Frontal cortex (tissue), 4 donors: Measurements from ENCODE around the gene POFUT2. TPM values are rescaled to one million over a fixed set of nuclear protein-coding genes. Genes with fewer than 3 reads are reported as not detected.

ENCODE experiments used
- DNase-seq, 2 donors: peaks; one replicate each; pipeline ENCODE4 v3.0.0; 2012; ENCODE audit warnings: low spot score in 2 of 2
- FAIRE-seq: peaks from 2 replicates; lab custom pipeline; 2012; peaks lifted over from hg19 to GRCh38; lab: Jason Lieb, UNC
- total RNA-seq: library from RNA; depleted of rRNA; stranded (reverse); fragments of >200 nt; gene quantifications from one replicate; pipeline ENCODE4 v1.2.3, GENCODE V29; 2014
- donor health status: control.
- donor health status: control.
- donor health status: control.

The POFUT2 gene
- total RNA-seq, 1 donor from 2014 or later: 11.0 TPM

GRCh38 chr21:45234127-45234526 is 53.6 kb downstream of the POFUT2 start:
- no peak for DNase-seq
- FAIRE-seq: no peak

- DNase-seq (no peak), FAIRE-seq (no peak)
These were observed 56.0 kb downstream of the POFUT2 start for GRCh38 chr21:45231705-45232104.

DNA sequence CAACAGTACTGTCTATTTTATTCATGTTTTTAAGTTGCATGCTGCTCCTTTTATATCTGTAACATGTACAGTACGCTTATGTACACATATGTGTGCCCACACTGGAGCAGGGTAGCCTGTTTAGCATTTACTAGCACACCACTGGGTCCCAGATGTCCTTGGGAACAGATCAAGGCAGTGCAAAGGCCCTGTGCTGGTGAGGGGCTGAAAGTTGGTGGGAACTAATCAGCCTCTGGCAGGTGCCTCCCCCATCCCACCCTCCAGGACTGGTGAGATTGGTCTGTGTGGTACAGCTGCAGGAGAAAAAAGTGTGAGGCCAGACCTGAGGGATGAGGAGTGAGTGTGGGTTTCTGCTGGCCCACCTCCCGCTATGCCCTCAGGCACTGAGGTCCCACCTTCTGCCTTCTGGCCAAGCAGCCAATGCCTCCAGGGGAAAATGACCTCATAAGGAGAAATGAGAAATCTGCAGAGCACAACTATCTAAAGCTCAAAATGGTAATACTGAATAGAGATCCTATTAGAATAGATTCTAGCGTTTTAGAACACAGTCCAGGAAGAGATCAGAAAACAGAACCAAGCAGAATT is 58.9 kb downstream of the POFUT2 start:
- FAIRE-seq: no peak
- no peak for DNase-seq

DNA sequence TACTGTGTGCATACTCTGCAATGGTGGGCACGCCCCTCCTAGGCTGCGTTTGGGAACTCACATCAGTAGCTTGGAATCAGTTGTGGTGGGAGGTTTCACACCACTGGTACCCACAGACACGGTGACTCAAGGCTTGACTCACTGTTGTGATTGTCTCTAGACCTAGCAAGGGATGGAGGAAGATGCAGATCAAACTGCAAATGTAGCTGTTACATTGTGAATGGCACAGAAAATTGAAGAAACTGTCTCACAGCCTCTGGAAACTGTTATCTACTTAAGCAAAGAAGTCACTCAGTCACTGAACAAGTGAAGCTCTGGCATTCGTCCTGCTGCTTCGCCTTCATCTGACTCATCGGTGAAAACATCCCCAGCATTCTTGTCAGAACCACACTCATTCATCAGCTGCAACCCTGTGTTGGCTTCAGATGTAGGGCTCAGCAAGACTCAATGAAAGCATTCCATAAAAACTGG is 59.5 kb downstream of the POFUT2 start:
- DNase-seq (no peak), FAIRE-seq (no peak)

DNA sequence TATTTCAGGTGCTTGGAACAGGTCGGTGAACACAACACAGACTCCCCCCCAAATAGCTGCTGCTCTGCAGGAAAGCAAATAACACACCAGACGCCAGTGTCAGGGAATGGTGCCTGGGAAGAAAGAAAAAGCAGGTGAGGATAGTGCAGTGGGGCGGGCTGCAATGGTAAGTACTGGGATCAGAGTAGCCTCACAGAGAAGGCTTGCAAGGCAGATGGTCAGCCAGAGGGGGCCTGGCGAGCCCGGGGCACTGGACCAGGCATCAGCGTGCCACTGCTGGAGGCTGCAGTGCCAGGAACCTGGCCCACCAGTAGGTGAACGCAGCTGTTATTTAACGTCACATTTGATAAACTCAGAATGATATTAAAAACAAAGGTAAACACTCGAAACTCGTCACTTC is 60.0 kb downstream of the POFUT2 start:
- FAIRE-seq (no peak), DNase-seq (no peak)

DNA sequence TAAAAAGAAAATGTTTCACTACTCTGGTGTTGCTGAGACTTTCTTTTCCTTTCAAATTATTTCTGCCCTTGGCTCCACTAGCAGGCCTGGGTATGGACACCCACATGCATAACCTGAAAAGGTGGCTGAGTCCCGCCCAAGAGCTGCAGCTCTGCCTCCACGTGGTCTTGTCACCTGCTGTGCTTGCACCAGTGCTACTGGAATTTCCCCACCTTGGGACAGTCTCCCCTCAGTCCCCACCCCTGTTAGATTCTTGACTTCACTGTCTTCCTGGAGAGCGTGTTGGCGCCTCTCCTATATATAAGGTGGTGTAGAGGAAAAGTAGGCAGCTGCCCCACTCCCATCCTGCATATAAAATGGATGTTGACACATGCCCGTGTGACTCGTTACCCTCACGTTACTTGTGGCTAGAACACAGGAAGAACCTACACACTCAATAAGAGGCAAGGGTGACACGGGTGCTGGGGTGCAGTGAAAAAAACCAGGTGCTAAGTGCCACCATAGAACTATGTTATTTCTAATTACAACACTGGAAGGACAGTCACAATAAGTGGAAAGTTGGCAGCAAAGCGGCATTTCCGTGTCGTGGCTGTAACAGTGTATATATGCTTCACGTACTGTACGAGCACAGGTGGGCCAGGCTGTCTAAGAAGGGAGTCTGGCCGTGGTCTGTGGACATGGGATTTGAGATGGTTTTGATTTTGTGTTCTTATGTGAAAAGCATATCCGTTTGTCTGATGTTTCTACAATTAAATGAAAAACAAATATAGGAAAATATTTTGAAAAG is 61.0 kb downstream of the POFUT2 start:
- DNase-seq (no peak), FAIRE-seq (no peak)

DNA sequence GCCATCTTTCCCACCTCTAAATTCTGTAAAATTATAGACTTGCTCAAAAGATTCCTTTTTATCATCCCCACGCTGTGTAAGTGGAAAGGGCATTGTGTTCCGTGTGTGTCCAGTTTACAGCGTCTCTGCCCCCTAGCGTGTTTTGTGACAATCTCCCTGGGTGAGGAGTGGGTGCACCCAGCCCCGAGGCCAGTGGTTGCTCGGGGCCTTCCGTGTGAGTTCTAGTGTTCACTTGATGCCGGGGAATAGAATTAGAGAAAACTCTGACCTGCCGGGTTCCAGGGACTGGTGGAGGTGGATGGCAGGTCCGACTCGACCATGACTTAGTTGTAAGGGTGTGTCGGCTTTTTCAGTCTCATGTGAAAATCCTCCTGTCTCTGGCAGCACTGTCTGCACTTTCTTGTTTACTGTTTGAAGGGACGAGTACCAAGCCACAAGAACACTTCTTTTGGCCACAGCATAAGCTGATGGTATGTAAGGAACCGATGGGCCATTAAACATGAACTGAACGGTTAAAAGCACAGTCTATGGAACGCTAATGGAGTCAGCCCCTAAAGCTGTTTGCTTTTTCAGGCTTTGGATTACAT is 61.9 kb downstream of the POFUT2 start:
- DNase-seq (no peak), FAIRE-seq (no peak)

DNA sequence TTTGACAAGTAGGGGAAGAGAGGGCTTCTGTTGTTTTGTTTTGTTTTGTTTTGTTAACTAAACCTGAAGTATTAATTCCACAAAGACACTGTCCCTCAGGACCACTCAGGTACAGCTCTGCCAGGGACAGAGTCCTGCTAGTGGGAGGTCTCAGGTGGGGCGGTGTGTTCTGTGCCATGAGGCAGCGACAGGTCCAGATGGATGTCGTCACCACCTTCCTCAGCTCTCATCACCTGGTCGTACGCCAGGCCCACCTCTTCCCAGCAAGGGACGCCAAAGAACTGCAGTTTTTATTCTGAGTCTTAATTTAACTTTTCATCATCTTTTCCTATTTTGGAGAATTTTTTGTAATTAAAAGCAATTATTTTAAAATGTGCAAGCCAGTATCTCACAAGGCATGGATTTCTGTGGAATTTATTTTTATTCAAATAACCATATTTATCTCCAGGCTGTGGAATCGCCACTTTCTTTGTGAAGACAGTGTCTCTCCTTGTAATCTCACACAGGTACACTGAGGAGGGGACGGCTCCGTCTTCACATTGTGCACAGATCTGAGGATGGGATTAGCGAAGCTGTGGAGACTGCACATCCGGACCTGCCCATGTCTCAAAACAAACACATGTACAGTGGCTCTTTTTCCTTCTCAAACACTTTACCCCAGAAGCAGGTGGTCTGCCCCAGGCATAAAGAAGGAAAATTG is 62.5 kb downstream of the POFUT2 start:
- FAIRE-seq (no peak), DNase-seq (no peak)

DNA sequence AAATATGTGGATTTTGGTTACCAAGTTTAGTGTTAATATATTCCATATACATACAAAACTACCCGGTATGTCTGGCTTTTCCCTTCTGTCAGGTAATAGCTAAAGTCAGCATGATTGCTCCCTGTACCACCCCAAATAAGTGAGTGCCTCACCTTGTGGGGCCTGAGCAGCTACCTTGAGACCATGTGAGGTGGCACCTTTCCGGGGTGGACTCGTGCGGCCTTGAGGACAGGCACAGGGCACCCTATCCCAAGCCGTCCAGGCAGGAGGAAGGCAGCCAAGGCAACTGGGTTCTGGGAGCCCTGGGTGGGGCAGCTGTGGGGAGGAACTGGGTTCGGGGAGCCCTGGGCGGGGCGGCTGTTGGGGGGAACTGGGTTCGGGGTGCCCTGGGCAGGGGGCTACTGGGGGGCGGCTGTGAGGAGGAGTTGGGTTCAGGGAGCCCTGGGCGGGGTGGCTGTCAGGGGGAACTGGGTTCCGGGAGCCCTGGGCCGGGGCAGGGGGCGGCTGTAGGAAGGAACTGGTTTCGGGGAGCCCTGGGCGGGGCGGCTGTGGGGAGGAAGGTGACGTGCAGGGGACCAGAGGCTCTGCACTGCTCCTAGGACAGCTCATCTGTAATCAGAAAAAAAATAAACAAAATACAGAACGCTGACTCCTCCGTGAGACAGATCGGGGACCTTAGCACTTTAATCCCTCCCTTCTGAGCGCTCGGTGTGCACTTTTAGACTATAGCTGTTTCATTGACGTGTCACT is 63.3 kb downstream of the POFUT2 start:
- FAIRE-seq: no peak
- no peak for DNase-seq

- FAIRE-seq (no peak), DNase-seq (no peak)
These were observed 64.2 kb downstream of the POFUT2 start for GRCh38 chr21:45223236-45224185.

DNA sequence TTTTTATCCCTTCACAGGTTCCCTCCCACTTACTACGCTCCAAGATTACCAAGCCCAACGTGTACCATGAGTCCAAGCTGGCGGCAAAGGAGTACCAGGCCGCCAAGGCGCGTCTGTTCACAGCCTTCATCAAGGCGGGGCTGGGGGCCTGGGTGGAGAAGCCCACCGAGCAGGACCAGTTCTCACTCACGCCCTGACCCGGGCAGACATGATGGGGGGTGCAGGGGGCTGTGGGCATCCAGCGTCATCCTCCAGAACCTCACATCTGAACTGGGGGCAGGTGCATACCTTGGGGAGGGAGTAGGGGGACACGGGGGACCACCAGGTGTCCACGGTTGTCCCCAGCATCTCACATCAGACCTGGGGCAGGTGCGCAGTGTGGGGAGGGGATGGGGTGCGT is 65.7 kb downstream of the POFUT2 start:
- FAIRE-seq (no peak), DNase-seq (no peak)

DNA sequence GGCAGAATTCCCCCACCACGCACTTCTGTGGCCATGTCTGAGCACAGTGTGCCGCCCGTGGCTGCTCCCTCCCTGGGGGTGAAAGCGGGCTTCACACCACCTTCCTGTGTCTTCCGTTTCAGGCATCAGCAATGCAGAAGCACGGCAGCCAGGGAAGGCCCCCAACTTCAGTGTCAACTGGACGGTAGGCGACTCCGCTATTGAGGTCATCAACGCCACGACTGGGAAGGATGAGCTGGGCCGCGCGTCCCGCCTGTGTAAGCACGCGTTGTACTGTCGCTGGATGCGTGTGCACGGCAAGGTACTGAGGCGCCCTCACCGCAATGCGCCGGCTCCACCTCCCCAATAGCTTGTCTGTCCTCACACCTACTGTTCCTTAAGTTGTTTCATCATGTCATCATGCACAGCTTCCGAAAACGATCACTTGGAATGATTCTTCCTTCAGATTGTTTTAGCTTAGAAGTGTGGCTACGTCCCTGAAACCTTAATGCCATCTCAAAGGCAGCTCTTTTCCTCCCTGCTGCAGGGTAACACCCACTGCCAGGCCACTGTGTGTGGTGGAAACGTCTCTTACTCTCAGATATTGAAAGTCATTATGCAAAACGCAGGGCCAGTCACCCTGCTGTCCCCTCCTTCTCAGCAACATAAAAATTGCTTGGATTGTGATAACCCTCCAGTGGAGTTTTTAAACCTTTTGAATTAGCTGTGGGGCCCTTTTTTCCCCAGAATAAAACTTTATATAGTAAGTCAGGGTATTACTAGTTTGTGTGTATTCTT is 66.8 kb downstream of the POFUT2 start:
- FAIRE-seq (no peak), DNase-seq (no peak)

DNA sequence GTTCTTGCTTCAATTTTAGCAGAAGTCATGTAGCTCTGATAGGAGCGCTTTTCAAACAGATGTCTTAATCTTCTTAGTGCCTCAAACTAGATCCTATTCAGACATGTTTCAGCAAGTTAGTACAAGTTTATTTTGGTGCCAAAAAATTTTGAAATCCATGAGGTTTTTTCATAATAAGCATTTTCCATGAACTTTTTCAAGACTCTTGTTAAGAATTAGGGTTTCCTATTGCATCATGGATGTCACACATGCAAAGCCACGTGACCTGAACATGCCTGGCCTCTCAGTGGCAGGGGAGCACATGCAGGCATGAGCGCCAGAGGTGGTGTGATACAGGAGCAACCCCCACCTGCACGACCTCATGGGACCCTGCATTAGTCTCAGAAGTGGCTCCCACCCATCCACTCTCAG is 67.6 kb downstream of the POFUT2 start:
- no peak for FAIRE-seq

DNA sequence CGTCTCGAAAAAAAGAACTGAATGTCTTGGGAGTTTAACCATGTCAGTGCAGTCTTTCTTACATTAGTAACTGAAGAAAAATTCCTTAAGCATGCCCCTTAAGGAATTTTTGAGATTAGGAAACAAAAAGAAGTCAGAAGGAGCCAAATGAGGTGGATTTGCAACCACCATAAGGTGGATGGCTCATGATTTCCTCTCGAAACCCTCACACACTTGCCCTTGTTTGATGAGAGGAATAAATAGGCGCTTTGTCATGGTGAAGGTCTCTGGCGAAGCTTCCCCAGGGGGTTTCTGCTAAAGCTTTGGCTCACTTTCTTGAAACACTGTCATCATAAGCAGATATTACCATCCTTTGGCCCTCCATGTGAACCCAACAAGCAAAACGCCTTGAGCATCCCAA is 68.2 kb downstream of the POFUT2 start:
- DNase-seq (no peak), FAIRE-seq (no peak)

More for the DNA sequence above, 67.6 kb downstream of the POFUT2 start:
- DNase-seq: no peak

GRCh38 chr21:45217010-45217409 is 70.7 kb downstream of the POFUT2 start:
- DNase-seq (no peak), FAIRE-seq (no peak)

DNA sequence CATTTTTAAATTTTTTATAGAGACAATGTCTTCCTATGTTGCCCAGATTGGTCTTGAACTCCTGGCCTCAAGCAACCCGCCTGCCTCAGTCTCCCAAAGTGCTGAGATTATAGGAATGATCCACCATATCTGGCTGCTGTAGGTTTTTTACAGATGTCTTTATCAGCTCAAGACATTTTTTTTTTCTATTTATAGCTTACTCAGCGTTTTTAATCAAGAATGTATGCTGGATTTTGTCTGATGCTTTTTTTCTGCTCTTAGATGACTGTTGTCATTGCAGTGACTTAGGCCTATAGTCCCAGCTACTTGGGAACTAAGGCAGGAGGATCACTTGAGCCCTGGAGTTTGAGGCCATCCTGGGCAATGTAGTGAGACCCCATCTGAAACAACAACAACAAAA is 72.5 kb downstream of the POFUT2 start:
- DNase-seq (no peak), FAIRE-seq (no peak)
